ENCODE results near the gene MYO1E. TPM values are rescaled to one million over a fixed set of nuclear protein-coding genes. Genes with fewer than 3 reads are reported as not detected.

Gene MYO1E
- total RNA-seq, 1 donor = 93.5 TPM

GRCh38 chr15:59373215-59373614 is 544 bp upstream of the MYO1E start:
- peak overlapping the region; percentile 88 for H3K4me3 ChIP-seq (ENCODE audit: low read depth, low read length)
- no peak for DNase-seq (ENCODE audit: low read depth)
- no peak for TF ChIP-seq CTCF (IDR thresholded peaks at IDR 0.05; ENCODE audit: insufficient read depth, low read length)

DNA sequence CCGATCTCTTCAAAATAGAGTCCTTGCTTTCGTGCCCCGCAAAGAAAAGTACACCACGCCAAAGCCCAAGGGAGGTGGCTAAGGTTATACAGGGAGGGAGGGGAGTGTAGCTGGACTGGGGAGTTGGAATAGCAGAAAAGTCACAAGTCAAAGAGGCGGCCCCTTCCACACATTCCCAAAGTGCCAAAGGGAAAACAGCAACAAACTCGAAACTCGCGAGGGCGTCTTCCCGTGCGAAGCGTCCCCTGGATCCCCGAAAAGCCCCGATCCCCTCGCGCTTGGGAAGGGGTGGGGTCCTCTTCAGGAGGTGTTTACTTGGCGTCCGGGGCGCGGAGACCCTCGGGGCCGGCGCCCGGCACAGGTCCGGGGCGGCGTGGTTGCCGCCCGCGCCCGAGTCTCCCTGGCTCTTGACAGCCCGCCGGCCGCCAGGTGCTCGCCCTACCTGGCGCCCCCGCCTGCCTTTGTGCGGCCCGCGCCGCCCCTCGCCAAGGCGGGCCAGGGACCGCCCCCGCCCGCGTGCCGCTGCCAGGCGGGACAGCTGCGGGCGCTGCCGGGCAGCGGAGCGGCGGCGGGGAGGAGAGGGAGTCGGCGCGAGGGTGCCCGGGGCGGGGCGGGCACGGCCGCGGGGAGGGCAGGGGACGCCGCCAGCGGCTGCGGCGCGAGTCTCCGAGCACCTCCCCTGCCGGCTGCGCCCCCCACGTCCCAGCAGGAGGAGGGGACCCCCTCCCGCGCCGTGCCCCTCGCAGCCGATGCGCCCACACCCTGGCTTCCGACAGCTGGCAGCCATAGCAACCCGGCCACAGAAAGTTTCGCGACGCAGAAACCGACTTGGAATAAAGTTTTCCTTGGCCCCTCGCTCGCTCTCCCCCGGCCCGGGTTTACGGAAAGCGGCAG is 966 bp downstream of the MYO1E start:
- H3K4me3 ChIP-seq (ENCODE audit: low read depth, low read length) = peak overlapping the region; percentile 88
- peak; percentile 36 for DNase-seq (ENCODE audit: low read depth)
- TF ChIP-seq CTCF (IDR thresholded peaks at IDR 0.05; ENCODE audit: insufficient read depth, low read length) = no peak

DNA sequence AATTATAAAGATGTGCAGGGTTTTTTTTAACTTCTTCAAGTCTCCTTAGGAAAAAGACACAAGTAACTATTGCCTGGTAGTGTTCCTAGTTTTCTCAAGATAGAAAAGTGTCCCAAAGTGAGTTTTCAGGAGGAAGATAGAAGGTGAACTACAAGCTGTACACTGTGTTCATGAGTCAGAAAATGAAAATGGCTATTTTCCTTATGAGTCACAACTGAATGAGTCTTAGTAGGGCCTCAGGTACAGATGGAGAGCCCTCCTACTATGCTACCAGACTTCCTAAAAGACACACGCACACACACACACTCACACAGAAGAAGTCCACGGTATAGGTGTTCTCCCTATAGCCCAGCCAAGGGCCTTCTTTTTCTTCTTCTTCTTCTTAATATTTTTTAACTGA is 3.1 kb downstream of the MYO1E start:
- no peak for TF ChIP-seq CTCF (IDR thresholded peaks at IDR 0.05; ENCODE audit: insufficient read depth, low read length)
- H3K4me3 ChIP-seq (ENCODE audit: low read depth, low read length) = no peak overlapping the region
- DNase-seq (ENCODE audit: low read depth) = no peak

DNA sequence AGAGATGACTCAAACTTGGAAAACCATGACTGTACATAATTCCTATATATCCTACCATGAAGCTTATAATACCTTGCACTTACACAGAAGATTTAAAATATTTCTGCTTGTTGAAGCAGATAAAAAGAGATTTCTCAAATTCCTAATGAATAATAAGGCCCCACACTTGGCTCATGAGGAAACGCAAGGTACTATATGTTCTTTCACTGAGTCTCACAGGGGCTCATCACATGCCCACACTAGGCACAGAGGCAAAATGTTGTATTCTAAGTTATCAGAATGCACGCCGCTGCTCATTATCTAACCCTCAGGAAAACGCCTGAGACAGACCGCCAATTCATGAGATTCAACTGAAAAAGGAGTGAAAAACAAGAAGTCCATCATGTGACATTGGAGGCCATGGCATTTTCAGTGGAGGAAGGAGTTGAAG is 5.6 kb downstream of the MYO1E start:
- DNase-seq (ENCODE audit: low read depth) = peak; percentile 33
- H3K4me3 ChIP-seq (ENCODE audit: low read depth, low read length) = no peak overlapping the region
- TF ChIP-seq CTCF (IDR thresholded peaks at IDR 0.05; ENCODE audit: insufficient read depth, low read length) = no peak

DNA sequence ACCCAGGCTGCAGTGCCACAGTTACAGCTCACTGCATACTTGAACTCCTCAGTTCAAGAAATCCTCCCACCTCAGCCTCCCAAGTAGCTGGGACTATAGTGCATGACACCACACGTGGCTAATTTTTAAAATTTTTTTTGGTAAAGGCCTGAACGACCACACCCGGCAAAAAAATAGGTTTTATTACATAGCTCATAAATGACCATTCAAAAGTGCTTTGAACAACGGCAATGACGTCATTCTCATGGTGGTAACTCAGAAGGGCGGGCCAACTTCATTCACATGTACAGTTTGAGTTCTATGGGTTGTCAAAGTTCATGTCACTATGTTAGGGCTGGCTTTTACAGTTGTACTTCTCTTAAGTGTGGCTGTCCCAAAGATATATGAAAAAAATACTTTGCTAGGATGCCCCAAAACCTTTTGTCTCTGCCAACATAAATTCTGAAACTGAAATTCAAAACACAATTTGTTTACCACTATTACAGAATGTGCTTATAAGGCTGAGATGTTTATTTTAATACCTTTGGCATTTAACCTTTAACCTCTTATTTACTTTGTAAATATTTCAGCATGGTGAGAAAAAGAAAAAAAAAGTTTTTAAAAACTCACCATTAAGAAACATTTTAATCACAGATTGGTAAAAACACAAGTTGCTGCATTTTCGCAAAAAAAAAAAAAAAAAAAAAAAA is 6.2 kb downstream of the MYO1E start:
- peak; percentile 79 for DNase-seq (ENCODE audit: low read depth)
- no peak for TF ChIP-seq CTCF (IDR thresholded peaks at IDR 0.05; ENCODE audit: insufficient read depth, low read length)
- H3K4me3 ChIP-seq (ENCODE audit: low read depth, low read length) = no peak overlapping the region

DNA sequence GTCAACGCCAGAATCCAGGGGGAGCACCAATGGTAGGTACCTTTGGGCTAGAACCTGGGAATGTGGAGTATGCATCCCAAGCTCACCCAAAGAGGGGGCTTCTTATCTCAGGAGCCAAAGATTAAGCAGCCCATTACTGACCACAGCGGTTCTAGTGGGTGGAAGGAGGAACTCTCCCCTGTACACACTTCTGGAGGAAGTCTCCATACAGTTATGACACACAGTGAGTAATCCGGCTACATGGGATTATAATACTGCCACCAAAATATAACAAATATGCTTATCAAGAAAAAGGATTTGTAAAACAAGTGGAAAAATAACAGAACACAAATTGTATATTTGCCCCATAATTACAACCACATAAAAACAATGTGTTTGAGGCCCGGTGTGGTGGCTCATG is 8.4 kb downstream of the MYO1E start:
- TF ChIP-seq CTCF (IDR thresholded peaks at IDR 0.05; ENCODE audit: insufficient read depth, low read length) = no peak
- no peak overlapping the region for H3K4me3 ChIP-seq (ENCODE audit: low read depth, low read length)
- DNase-seq (ENCODE audit: low read depth) = peak; percentile 27

Measured in fibroblast of the aortic adventitia (primary cell).